Stimulated activated CD4-positive, alpha-beta T cell treated with anti-CD3 and anti-CD28 coated beads, TNF-alpha, amount 100 ng/mL, for 24 hours (primary cell): ENCODE results near the gene TNFRSF19.
"Not testable (repeated sequence)": the region's sequence is repeated elsewhere in the genome, so short reads cannot be mapped to it uniquely, and the experiment has no call there.

ENCODE experiments used
- DNase-seq, 3 experiments: peaks; one replicate each; pipeline ENCODE4 v3.0.0-alpha.2; 2020; ENCODE audit warnings: low read depth in 3 of 3

Gene TNFRSF19

DNA sequence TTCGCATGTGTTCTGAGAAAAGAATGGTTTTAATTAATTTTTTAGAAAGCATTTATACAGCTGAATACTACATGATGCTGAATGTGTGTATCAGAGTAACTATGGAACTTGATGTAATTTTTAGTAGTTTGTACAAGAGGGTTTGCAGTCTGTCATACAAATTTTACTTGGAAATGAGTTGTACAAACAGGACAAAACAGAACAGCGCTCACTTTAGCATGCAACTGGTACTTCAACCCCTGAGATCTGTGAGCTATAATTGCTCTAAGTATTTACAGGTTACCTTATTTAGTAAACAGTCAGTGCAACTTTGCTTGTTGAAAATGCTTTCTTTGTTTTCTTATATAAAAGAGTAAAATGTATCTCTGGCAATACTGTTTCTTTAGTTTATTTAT lies 706 bp downstream of the TNFRSF19 start:
- DNase-seq: no peak

DNA sequence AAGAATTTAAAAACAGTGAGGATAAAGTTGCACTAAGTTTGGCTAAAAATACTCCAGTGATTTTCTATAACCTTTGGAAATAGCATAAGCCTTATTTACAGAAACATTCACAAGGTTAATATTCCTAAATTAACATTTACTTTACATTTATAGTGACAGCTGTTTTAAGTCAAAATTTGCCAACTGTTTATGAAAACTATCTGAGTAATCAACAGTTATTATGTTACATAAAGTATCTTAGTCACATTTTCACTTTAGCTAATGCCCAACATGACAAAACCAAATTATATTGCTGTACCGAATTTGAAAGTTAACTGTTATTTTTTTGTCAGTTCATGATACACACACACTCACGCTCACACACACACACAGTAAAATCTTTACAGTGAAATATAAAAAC lies 1.2 kb downstream of the TNFRSF19 start:
- no peak for DNase-seq

DNA sequence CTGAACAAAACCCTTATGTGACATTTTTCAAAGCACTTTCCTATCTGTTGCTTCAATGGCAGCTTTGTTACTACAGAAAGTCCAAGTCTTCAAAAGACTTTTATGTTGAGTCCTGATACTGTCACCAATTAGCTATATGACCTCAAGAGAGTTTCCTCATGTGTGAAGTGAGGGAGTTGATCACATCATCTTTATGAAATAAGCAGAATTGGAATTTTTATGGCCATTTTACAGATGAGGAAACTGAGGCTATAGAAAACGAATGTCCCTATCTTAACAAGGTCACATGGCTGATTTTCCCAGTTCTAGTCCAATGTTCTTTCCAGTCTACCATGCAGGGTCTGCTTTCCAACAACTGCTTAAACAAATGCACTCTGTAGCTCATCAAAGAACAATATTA lies 2.6 kb downstream of the TNFRSF19 start:
- no peak for DNase-seq

DNA sequence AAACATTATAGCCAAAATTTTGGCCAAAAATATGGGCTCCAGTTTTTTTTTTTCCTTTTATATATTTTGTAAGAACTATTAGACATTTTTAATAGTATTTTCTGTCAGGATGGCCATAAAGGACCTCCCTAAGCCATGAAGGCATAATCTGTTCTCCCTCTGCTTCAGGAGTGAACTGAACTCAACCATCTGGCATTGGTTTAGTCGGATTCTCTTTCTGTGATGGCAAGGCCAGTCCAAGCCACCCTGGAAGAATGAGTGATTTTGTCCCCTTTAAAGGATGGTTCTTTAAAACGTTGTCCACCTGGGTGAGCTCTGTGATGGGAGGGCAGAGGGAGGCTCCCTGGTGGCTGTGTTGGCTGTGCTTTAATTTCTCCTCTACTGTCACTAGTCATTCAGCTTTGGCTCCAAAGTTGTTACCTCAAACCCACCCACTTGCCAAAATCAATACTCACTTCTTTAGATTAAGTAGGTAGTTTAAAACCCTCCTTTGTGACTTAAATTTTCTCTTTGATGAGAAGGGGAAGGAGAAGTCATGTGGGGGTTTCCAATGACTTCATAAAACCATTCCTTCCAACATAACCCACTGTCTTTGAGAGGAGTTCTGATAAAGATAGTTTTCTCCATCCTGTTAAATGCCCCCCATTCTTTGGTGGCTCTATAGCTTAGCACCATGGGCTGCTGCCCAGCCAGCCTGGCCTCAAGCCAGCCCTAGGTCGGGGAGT lies 4.4 kb downstream of the TNFRSF19 start:
- DNase-seq: no peak

DNA sequence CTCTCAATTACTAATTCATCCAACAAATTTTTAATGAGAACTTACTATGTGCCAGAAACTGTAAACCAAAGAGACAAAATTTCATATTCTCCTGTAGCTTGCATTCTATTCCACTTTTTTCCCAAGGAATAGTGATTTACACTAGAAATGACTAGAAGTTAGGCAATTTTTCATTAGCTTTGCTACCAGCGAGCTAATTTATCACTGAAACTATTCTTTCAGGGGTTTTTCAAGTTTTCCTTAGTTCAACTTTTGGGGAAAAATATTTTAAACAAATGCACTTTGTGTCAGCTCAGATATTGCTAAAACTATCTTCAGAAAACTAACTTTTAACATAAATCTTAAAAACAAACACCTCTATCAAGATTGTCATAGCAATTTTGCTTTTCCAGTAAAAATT lies 5.4 kb downstream of the TNFRSF19 start:
- no peak for DNase-seq

DNA sequence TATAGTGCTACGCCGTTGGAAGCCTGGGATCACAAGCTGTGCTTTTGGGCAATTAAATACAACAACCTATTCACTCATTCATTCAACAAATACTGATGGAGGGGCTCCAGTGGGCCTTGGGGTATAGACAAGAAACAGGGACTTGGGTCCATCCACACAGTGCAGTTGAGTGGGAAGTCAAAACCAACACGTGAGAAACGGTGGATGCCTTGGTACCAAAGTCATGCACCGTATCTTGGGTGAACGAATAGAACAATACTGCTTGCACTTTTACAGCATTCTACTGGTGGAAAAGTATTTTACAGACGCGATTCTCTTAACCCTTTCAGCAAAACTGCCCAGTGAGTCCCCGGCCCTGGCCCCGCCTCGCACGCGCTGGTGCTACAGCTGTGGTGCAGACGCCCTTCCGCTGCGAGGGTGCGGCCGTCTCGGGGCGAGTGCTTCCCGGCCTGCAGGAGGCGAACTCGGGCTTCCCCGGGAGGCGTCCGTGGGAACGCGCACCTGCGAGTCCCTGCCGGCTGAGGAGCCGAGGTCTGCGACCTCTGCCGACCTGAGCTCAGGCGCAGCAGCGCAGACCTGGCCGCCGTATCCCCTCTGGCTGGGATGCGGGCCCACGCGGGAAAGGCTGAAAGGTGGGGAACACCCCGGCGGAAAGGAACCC lies 8.3 kb downstream of the TNFRSF19 start:
- DNase-seq: peak; percentile 45 to 70 (median 48)

DNA sequence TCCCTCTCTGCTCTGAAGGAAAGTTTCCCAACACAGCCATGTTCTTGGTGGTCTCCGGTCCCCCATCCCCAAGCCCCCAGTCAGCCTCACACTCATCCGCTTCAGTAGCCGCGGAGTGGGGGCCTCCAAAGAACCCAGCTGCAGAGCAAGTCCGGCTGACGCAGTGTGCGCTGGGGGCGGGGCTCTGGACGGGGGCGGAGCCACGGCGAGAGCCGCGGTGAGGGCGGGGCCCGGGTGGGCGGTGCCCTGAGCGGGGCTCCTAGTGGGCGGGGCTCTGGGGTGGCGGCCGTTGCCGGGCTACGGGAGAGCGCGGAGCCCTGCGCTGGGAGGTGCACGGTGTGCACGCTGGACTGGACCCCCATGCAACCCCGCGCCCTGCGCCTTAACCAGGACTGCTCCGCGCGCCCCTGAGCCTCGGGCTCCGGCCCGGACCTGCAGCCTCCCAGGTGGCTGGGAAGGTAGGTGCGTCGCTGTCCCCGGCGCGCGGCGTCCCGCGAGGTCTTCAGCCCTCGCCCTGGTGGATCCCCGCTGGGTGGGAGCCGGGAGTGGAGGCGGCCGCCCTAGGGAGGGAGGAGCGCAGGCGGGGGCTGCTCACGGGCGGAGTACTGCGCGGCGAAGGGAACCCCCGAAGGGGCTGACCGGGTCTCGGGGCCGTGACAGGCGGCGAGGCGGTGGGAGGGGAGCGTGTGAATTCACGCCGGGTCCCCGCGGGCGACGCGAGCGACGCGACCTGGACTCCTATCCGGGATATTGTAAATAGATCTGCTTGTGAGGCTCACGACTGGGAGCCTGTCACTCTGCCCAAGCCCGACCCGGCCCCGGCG lies 9.1 kb downstream of the TNFRSF19 start:
- peak; percentile 80 to 90 (median 89) for DNase-seq

DNA sequence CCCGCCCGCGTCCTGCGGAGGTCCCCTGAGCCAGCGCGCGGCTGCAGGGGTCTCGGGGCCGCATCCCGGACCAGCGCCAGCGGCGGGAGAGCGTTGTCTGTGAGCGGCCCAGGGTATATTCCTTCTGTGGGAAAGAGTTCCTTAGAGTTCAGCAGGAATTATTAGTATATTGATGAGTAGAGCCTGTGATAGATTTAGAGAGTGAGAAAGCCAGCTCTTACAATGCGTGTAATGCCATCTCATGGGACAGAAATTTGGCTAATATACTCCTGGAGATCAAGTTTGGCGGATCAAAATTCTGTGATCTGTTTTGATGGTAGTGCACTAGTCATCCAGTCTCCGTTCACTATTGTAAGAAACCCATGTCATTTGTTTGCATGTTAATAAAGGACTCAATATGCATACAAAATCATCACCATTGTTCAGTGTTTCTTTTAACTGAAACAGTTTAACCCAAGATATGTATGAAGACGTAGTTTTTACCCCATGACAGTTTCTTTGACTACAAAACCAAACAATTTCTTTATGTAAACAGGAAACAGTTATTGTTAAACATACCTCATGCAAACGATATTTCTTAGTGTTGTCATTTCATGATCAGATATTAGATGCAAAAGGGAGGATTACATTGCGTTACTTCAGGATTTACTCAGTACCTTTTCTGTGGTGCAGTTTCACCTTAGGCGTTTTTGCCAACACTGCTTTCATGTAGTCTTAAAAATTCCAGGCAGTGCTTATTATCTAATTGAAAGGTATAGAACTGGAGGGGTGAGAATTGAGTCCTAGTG lies 9.9 kb downstream of the TNFRSF19 start:
- DNase-seq: no peak

DNA sequence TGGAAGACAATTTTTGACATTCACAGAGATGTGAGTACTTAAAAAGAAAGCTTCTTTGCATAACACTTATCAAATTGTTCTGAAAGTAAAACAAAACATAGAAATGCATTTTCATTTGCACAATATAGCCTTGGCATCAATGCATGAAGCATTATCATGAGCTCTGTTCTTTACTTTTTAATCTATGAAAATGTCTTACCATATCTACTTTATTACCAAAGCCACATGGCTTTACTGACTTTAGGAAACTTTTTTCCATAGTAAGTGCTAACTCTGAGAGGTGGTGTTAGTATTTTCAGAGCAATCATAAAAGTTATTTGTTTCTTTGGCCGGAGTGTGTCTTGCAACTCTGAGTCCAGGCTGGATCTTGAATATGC lies 10.5 kb downstream of the TNFRSF19 start:
- DNase-seq: no peak

DNA sequence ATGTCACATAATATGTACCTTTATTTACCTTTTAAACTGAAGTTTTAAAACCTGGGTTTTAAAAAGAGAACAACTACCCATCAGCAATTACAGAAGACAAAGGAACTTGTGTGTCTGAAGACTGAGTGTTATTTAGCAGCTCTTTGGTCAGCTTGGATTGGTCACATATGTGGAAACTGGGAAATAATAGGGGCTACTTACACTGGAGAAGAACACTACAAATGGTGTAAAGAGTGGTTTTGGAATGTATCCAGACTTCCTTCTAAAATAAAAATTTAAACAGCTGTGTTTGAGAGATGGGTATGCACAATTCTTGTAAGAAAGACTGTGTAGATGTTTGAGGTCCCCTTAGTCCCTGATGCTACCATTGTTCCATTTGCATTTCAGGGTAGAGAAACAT lies 13.3 kb downstream of the TNFRSF19 start:
- no peak for DNase-seq

DNA sequence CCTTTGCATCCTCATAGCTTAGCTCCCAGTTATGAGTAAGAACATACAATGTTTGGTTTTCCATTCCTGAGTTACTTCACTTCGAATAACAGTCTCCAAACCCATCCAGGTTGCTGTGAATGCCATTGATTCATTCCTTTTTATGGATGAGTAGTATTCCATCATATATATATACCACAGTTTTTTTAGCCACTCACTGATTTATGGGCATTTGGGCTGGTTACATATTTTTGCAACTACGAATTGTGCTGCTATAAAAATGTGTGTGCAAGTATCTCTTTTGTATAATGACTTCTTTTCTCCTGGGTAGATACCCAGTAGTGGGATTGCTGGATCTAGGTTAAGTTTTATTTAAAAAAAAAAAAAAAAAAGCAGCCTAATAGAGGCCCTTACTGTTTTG lies 14.1 kb downstream of the TNFRSF19 start:
- DNase-seq: no peak

DNA sequence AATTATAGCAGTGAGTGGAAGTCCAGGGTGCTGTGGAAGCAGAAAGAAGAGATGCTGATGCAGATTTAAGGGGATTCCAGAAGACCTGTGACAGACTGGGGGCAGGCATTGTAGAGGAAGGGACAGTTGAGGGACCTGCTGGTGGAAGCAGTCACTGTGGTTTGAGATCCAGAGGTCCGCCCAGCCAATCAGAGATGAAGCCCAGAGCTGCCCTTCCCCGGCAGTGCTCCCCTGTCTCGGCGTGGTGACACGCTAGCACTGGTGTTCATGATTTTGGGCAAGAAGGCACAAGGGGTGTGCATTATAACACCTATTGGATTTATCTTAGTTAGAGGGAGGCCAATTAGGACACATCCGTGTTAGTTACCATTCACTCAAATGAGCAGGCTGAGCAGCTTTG lies 16.1 kb downstream of the TNFRSF19 start:
- no peak for DNase-seq

DNA sequence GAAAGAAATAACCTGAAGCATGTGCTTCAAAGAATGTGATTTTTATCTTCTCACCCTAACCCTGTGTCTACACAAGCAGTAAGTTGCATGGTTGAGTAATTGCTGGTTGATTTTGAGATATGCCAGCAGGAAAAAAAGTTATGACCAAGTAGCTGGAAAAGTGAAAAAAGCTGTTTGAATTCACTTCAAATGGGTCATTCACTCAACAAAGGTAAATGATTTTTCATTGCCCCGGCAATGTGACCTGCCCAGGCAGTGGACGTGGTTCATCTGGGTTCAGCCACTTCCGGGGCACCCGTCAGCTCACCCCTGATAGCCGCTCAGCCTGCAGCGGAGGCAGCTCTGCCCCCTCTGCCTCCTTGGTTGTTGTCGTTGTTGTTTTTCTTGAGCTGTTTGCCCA lies 18.5 kb downstream of the TNFRSF19 start:
- no peak for DNase-seq

DNA sequence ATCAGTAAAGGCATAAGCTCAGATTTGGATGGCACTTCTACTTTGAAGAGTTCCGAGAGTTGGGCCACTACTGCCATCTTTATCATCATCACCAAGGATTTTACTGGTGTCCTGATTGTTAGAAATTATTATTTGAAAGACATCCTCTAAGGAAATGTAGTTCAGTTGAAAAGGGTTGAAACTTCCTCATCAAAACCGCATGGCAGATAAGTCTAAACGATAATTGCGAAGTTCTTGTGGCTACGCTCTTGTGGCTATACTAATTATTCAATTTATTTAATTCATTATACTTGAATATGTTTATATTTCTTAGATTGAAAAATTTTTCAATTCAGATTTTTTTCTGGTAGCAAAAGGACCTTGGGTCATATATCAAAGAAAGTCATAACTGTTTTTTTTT lies 22.4 kb downstream of the TNFRSF19 start:
- DNase-seq: no peak

DNA sequence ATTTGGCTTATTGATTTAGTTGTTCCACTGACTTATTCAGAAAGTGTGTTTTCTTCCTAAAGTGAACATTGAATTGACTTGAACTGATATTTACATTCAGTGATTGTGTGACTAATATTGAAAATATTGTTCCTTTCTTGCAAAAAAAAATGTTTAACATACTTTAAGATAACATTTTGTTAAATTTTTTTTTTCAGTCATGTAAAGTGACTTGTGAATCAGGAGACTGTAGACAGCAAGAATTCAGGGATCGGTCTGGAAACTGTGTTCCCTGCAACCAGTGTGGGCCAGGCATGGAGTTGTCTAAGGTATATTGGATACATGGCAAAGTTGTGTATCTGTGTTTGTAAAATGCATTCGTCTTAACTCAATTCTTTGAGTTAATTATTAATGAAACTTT lies 22.9 kb downstream of the TNFRSF19 start:
- no peak for DNase-seq

DNA sequence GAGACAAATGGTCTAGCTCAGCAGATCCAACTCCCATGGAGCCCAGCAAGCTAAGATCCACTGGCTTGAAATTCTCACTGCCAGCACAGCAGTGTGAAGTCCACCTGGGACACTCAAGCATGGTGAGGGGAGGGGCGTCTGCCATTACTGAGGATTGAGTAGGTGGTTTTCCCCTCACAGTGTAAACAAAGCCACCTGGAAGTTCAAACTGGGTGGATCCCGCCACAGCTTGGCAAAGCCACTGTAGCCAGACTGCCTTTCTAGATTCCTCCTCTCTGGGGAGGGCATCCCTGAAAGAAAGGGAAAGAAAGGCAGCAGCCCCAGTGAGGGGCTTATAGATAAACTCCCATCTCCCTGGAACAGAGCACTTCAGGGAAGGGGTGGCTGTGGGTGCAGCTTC lies 24.1 kb downstream of the TNFRSF19 start:
- not testable (repeated sequence) for DNase-seq

DNA sequence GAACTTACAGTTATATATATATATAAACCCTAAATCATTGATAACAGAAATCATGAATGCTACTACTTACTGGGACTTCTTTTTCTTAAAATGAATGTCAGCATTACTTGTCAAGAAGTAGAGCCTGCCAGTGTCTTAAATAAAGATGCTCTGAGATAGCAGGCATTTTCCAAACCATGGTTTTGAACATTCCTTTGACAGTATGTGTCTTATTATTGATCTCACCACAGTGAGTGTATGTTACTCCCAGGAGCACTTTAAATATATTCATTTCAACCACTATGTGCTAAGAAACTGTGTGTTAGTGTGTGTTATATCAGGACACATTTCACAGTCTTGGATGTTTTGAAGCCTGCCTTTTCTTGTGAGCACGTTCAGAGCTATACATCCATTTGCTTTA lies 28.2 kb downstream of the TNFRSF19 start:
- no peak for DNase-seq

DNA sequence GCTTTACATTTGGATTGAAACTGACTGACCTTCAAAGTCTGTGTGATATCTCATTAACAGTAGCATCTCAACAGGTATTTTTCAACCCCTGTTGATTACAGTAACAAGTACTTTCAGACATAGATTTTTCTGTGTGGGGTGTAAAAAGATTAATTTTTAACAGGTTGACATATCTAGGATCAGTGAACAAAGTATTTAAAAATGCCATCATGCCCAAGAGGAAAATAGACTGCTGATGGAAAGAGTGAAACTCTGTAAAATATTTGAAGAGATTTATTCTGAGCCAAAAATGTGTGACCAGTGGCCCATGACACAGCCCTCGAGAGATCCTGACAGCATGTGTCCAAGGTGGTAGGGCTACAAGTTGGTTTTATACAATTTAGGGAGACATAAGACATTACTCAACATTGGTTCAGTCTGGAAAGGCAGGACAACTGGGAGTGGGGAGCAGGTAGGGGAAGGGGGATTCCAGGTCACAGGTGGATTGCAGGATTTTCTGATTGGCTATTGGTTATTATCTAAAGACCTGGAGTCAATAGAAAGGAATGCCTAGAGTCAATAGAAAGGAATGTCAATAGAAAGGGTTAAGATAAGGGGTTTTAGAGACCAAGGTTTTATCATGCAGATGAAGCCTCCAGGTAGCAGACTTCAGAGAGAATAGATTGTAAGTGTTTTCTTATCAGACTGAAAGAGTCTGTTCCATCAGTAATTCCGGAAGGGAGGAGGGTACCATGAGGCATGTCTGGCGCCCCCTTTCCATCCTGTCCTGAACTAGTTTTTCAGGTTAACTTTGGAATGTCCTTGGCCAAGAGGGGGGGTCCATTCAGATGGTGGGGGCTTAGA lies 29.1 kb downstream of the TNFRSF19 start:
- no peak for DNase-seq

DNA sequence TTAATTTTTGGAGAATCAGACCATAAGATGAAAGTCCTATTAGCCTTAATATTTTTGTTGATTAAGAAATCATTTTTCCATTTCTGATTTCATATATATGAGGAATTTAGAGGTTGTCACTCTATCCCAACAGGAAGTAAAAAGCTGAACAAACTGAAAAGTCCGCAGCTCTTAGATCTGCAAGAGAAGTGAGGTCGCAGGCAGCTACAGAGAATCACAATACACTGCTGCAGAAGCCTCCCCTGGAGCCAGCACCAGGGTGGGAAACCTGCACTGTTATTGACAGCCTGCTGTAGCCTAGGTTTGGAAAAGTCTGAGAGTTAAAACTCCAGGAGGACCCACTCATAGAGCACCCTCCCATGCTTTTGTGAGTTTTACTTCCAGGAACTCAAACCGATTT lies 29.9 kb downstream of the TNFRSF19 start:
- no peak for DNase-seq

DNA sequence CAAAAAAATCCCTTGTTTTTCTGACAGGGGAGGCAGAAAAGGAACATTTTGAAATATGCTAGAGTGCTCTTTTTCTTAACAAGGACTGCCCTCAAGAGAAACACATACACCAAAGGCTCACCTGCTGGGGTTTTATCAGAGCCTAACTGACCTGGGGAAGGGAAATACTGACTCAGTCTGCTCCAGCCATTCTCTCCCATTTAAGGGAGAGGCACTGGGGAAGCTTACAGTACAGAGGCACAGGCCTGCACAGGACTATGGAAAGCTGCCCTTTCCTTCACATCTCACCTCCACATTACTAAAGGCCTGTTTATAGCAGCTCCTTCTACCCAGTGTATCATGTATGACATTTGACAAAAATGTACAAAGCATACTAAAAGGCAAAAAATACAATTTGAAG lies 30.3 kb downstream of the TNFRSF19 start:
- no peak for DNase-seq

DNA sequence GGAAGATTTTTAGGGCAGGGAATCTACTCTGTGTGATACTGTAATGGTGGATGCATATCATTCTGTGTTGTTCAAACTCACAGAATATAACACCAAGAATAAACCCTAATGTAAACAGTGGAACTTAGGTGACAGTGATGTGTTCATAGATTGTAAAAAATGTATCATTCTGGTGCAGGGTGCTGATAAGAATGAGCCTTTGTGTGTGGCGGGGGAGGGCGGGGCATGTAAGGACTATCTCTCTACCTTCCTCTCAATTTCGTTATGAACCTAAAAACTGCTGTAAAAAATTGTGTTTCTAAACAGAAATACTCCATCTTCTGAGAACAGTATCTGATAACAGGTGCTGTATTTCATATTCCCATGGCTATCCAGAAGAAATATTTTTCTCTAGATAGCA lies 35.6 kb downstream of the TNFRSF19 start:
- DNase-seq: no peak
